Liver (tissue), 3 donors: ENCODE results near the gene MYH11.
"Not testable (repeated sequence)": the region's sequence is repeated elsewhere in the genome, so short reads cannot be mapped to it uniquely, and the experiment has no call there.

Experiments used
- CTCF ChIP-seq: fragments of 150-350 bp; IDR thresholded peaks from 2 replicates; pipeline ENCODE4 v1.5.1; 2017; ENCODE audit warnings: improper control_type of control experiment, low read depth, low read length; ENCODE audit not compliant: missing input control
- EGR1 ChIP-seq, 2 donors: IDR thresholded peaks; 2 replicates each; pipeline ENCODE4 v1.6.1; 2016 to 2018; ENCODE audit warnings: antibody characterized with exemption in 2 of 2, low read depth in 2 of 2
- GABPA ChIP-seq, 2 donors: IDR thresholded peaks in 1 of 2; conservative IDR thresholded peaks in 1 of 2; 2 replicates each; pipeline ENCODE4 v1.6.1; 2016; ENCODE audit warnings: antibody characterized with exemption in 2 of 2, mild to moderate bottlenecking in 1 of 2, moderate library complexity in 1 of 2
- JUND ChIP-seq, 2 donors: IDR thresholded peaks; 2 replicates each; pipeline ENCODE4 v1.6.1; 2016; ENCODE audit warnings: antibody characterized with exemption in 2 of 2
- RAD21 ChIP-seq, 2 donors: IDR thresholded peaks; 2 replicates each; pipeline ENCODE4 v1.6.1; 2016; ENCODE audit warnings: antibody characterized with exemption in 2 of 2, mild to moderate bottlenecking in 2 of 2
- REST ChIP-seq: IDR thresholded peaks from 2 replicates; pipeline ENCODE4 v1.6.1; 2016; ENCODE audit warnings: antibody characterized with exemption, mild to moderate bottlenecking
- SP1 ChIP-seq: IDR thresholded peaks from 2 replicates; pipeline ENCODE4 v1.6.1; 2018; ENCODE audit warnings: antibody characterized with exemption, mild to moderate bottlenecking
- TAF1 ChIP-seq: conservative IDR thresholded peaks from 2 replicates; pipeline ENCODE4 v1.6.1; 2016; ENCODE audit warnings: antibody characterized with exemption, mild to moderate bottlenecking
- donor health status: healthy.
- donor health status: healthy.

GRCh38 chr16:15809297-15809696 is 47.5 kb downstream of the MYH11 start:
- TF ChIP-seq CTCF; TAF1; REST; GABPA (IDR thresholded peaks at IDR 0.05 in 1 of 2, conservative IDR thresholded peaks at IDR 0.05 in 1 of 2); SP1; RAD21 (IDR thresholded peaks at IDR 0.05); JUND (IDR thresholded peaks at IDR 0.05); EGR1 (IDR thresholded peaks at IDR 0.05; ENCODE audit: low read depth in 2 of 2): not testable (repeated sequence)
